ENCODE measurements around the gene GNL1.
"Not testable (repeated sequence)": the region's sequence is repeated elsewhere in the genome, so short reads cannot be mapped to it uniquely, and the experiment has no call there.

DNA sequence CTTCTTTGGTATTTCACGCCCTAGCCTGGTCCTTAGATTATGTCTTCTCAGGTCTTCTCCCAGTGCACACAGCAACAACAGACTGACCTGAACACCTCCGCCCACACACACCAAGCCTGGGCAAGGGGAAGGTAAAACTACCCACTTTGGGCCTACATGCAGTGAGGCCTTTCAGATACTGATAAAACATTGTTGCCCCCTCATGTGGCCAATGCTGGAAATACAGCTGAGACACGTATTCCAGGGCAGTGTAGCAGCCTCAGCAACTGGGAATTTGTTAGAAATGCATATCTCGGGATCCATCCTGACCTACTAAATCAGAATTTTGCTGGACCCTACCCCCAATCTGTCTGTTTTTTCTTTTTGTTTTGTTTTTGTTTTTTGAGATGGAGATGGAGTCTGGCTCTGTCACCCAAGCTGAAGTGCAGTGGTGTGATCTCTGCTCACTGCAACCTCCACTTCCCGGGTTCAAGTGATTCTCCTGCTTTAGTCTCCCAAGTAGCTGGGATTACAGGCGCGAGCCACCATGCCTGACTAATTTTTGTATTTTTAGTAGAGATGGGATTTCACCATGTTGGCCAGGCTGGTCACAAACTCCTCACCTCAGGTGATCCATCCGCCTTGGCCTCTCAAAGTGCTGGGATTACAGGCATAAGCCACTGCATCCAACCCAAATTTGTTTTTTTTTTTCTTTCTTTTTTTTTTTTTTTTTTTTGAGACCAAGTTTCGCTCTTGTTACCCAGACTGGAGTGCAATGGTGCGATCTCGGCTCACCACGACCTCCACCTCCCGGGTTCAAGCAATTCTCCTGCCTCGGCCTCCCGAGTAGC is 41.2 kb upstream of the GNL1 start:
- peak; percentile 81 for TF ChIP-seq CTCF (conservative IDR thresholded peaks at IDR 0.05; ENCODE audit: low read depth, low read length)
- TF ChIP-seq EZH2 (IDR thresholded peaks at IDR 0.05; ENCODE audit: borderline replicate concordance, low read depth, low read length, poor library complexity, severe bottlenecking), result not testable (repeated sequence)

Data from A673 (cell line).